Liver (tissue), 9 donors: ENCODE data around the gene FBP1. TPM values are rescaled to one million over a fixed set of nuclear protein-coding genes. Genes with fewer than 3 reads are reported as not detected.

Experiments
- DNase-seq: peaks from one replicate; pipeline ENCODE4 v3.0.0-alpha.2; 2017; ENCODE audit warnings: low spot score
- H3K27ac ChIP-seq, 2 donors: one replicate each; pipeline ENCODE4 v1.7.0; 2013; ENCODE audit warnings: inconsistent platforms in 2 of 2, low read length in 2 of 2, control low read depth in 1 of 2, low read depth in 1 of 2, mild to moderate bottlenecking in 1 of 2
- H3K27me3 ChIP-seq, 4 donors: one replicate each; pipeline versions ENCODE4 v1.6.1 to v1.7.0; 2013; ENCODE audit warnings: low read length in 3 of 4, inconsistent platforms in 1 of 4, mild to moderate bottlenecking in 1 of 4, moderate library complexity in 1 of 4; ENCODE audit not compliant: control insufficient read depth in 4 of 4, insufficient read depth in 4 of 4
- H3K36me3 ChIP-seq, 4 donors: one replicate each; pipeline versions ENCODE4 v1.6.1 to v1.7.0; 2013; ENCODE audit warnings: low read length in 3 of 4, mild to moderate bottlenecking in 3 of 4, low read depth in 1 of 4, moderate library complexity in 1 of 4; ENCODE audit not compliant: control insufficient read depth in 4 of 4, insufficient read depth in 3 of 4
- H3K4me1 ChIP-seq, 4 donors: one replicate each; pipeline versions ENCODE4 v1.6.1 to v1.7.0; 2013; ENCODE audit warnings: low read length in 3 of 4, mild to moderate bottlenecking in 3 of 4, moderate library complexity in 1 of 4; ENCODE audit not compliant: control insufficient read depth in 4 of 4, insufficient read depth in 4 of 4
- H3K4me3 ChIP-seq, 3 donors: one replicate each; pipeline versions ENCODE4 v1.6.1 to v1.7.0; 2013; ENCODE audit warnings: low read length in 3 of 3, control low read depth in 1 of 3, low read depth in 1 of 3, mild to moderate bottlenecking in 1 of 3
- H3K9ac ChIP-seq, 2 donors: one replicate each; pipeline ENCODE4 v1.7.0; 2013; ENCODE audit warnings: low read length in 2 of 2, mild to moderate bottlenecking in 2 of 2, moderate library complexity in 2 of 2, control low read depth in 1 of 2, low read depth in 1 of 2
- H3K9me3 ChIP-seq, 4 donors: one replicate each; pipeline versions ENCODE4 v1.6.1 to v1.7.0; 2013; ENCODE audit warnings: low read length in 3 of 4; ENCODE audit not compliant: control insufficient read depth in 4 of 4
- CTCF ChIP-seq: fragments of 150-350 bp; IDR thresholded peaks from 2 replicates; pipeline ENCODE4 v1.5.1; 2017; ENCODE audit warnings: improper control_type of control experiment, low read depth, low read length; ENCODE audit not compliant: missing input control
- FOXA2 ChIP-seq: IDR thresholded peaks from 2 replicates; pipeline ENCODE4 v1.6.1; 2016; ENCODE audit warnings: antibody characterized with exemption
- GABPA ChIP-seq, 2 donors: IDR thresholded peaks in 1 of 2; conservative IDR thresholded peaks in 1 of 2; 2 replicates each; pipeline ENCODE4 v1.6.1; 2016; ENCODE audit warnings: antibody characterized with exemption in 2 of 2, mild to moderate bottlenecking in 1 of 2, moderate library complexity in 1 of 2
- HNF4A ChIP-seq, 2 donors: conservative IDR thresholded peaks; 2 replicates each; pipeline ENCODE4 v1.6.1; 2016; ENCODE audit warnings: antibody characterized with exemption in 2 of 2, mild to moderate bottlenecking in 2 of 2
- HNF4G ChIP-seq: IDR thresholded peaks from 2 replicates; pipeline ENCODE4 v1.6.1; 2016; ENCODE audit warnings: antibody characterized with exemption
- JUND ChIP-seq, 2 donors: IDR thresholded peaks; 2 replicates each; pipeline ENCODE4 v1.6.1; 2016; ENCODE audit warnings: antibody characterized with exemption in 2 of 2
- MAX ChIP-seq: IDR thresholded peaks from 2 replicates; pipeline ENCODE4 v1.6.1; 2016; ENCODE audit warnings: antibody characterized with exemption
- NR2F2 ChIP-seq: IDR thresholded peaks from 2 replicates; pipeline ENCODE4 v1.6.1; 2016; ENCODE audit warnings: antibody characterized with exemption
- RAD21 ChIP-seq, 2 donors: IDR thresholded peaks; 2 replicates each; pipeline ENCODE4 v1.6.1; 2016; ENCODE audit warnings: antibody characterized with exemption in 2 of 2, mild to moderate bottlenecking in 2 of 2
- REST ChIP-seq: IDR thresholded peaks from 2 replicates; pipeline ENCODE4 v1.6.1; 2016; ENCODE audit warnings: antibody characterized with exemption, mild to moderate bottlenecking
- RXRA ChIP-seq, 2 donors: IDR thresholded peaks; 2 replicates each; pipeline ENCODE4 v1.6.1; 2017 to 2018; ENCODE audit warnings: antibody characterized with exemption in 2 of 2, mild to moderate bottlenecking in 1 of 2
- SP1 ChIP-seq: IDR thresholded peaks from 2 replicates; pipeline ENCODE4 v1.6.1; 2018; ENCODE audit warnings: antibody characterized with exemption, mild to moderate bottlenecking
- TAF1 ChIP-seq: conservative IDR thresholded peaks from 2 replicates; pipeline ENCODE4 v1.6.1; 2016; ENCODE audit warnings: antibody characterized with exemption, mild to moderate bottlenecking
- ZBTB33 ChIP-seq: IDR thresholded peaks from 2 replicates; pipeline ENCODE4 v1.6.1; 2016; ENCODE audit warnings: antibody characterized with exemption
- whole genome bisulfite sequencing: extraction: QIAGEN DNeasy Blood & Tissue Kit; methylation state at CpG from one replicate; pipeline ENCODE4 v1.1.7; 2013; 5-methylcytosine and 5-hydroxymethylcytosine counted together
- polyA plus RNA-seq, 2 donors: library from polyadenylated mRNA; stranded (reverse) in 1 of 2; unstranded in 1 of 2; fragments of 200-250 nt in 1 of 2; fragments of >200 nt in 1 of 2; fragmentation: Nextera tagmentation in 1 of 2; extraction: Ambion mirVana in 1 of 2; gene quantifications; one replicate each; pipeline versions ENCODE4 v1.2.1 to v1.2.3, GENCODE V29; 2013 to 2015
- total RNA-seq, 2 donors: library from RNA; depleted of rRNA; stranded (reverse); fragments of >200 nt; gene quantifications; one replicate each; pipeline ENCODE4 v1.2.3, GENCODE V29; 2014
- donor health status: healthy.
- donor health status: healthy.
- donor health status: healthy.
- donor health status: healthy.
- donor health status: healthy.

The FBP1 gene
- total and polyA plus RNA-seq, 4 donors: 27.8 to 574 (median 317) TPM

GRCh38 chr9:94568250-94568889 lies 70.9 kb downstream of the FBP1 start:
- Histone ChIP-seq H3K36me3 (no peaks in the 10 kb centered on the region), H3K27me3 (no peaks in the 10 kb centered on the region), H3K9ac (no peak overlapping the region), H3K4me3 (no peak overlapping the region), H3K4me1 (no peaks in the 10 kb centered on the region), H3K27ac (no peak overlapping the region), H3K9me3 (no peaks in the 10 kb centered on the region)
- TF ChIP-seq MAX (no peak), SP1 (no peak), GABPA (IDR thresholded peaks at IDR 0.05 in 1 of 2, conservative IDR thresholded peaks at IDR 0.05 in 1 of 2) (no peak), HNF4A (conservative IDR thresholded peaks at IDR 0.05) (no peak), ZBTB33 (no peak), JUND (IDR thresholded peaks at IDR 0.05) (no peak), RAD21 (IDR thresholded peaks at IDR 0.05) (no peak), RXRA (IDR thresholded peaks at IDR 0.05) (no peak), CTCF (no peak), HNF4G (no peak), NR2F2 (no peak), FOXA2 (no peak), TAF1 (no peak), REST (no peak)
- 83% methylated on average over 3 of the region's 3 CpGs for WGBS
- no peak for DNase-seq

- Histone ChIP-seq H3K4me3 (no peak overlapping the region), H3K4me1 (no peaks in the 10 kb centered on the region), H3K9ac (no peak overlapping the region), H3K36me3 (no peaks in the 10 kb centered on the region), H3K27ac (no peak overlapping the region), H3K9me3 (no peaks in the 10 kb centered on the region), H3K27me3 (no peaks in the 10 kb centered on the region)
- TF ChIP-seq GABPA (IDR thresholded peaks at IDR 0.05 in 1 of 2, conservative IDR thresholded peaks at IDR 0.05 in 1 of 2) (no peak), MAX (no peak)
- DNase-seq: no peak
- WGBS: 96% methylated on average over 2 of the region's 2 CpGs
Observed at GRCh38 chr9:94567271-94567670, 72.0 kb downstream of the FBP1 start.
